Measurements from ENCODE around the gene CYP46A1. TPM values are rescaled to one million over a fixed set of nuclear protein-coding genes. Genes with fewer than 3 reads are reported as not detected.
"Not testable (repeated sequence)": the region's sequence is repeated elsewhere in the genome, so short reads cannot be mapped to it uniquely, and the experiment has no call there.

CYP46A1 gene
- total RNA-seq (0.14 TPM), polyA plus RNA-seq (0.62 TPM)
- long read RNA-seq, donor 1: 0 reads
- long read RNA-seq, donor 2: 0 reads
- long read RNA-seq, donor 3, partial matches to known transcripts: 0 of 1 reads
- long read RNA-seq, donor 3, other reads (novel, unspliced or antisense): 0 of 1 reads
- long read RNA-seq, donor 4: 0 reads
- long read RNA-seq, donor 5: 0 reads
- long read RNA-seq, donor 6: 0 reads
- long read RNA-seq, donor 7: 0 reads
- long read RNA-seq, donor 8: 0 reads
- long read RNA-seq, donor 9: 0 reads
- long read RNA-seq, donor 10: 0 reads

- peaks cover 0 to 60% of the 10 kb centered on the region in 2 donors for H3K27me3 ChIP-seq (ENCODE audit: control insufficient read depth in 2 of 2, insufficient read depth in 1 of 2, low read length in 1 of 2)
- WGBS: under 1% methylated on average over 82 of the region's 83 CpGs
These were observed at the start of gene CYP46A1 for GRCh38 chr14:99683619-99684409. Gene CYP46A1 (plus strand): TSS chr14:99684298. CDS start chr14:99684418, 120 bp downstream.

GRCh38 chr14:99634443-99634842 lies 49.7 kb upstream of the CYP46A1 start:
- Histone ChIP-seq H3K27me3 (ENCODE audit: control insufficient read depth in 2 of 2, insufficient read depth in 1 of 2, low read length in 1 of 2) (peaks cover 0 to 14% of the 10 kb centered on the region in 2 donors), H3K4me1 (ENCODE audit: control insufficient read depth in 2 of 2, insufficient read depth in 2 of 2, low read length in 2 of 2) (no peaks in the 10 kb centered on the region), H3K36me3 (ENCODE audit: control insufficient read depth in 2 of 2, insufficient read depth in 2 of 2, low read length in 1 of 2) (no peaks in the 10 kb centered on the region), H3K9me3 (ENCODE audit: control insufficient read depth in 2 of 2, insufficient read depth in 1 of 2, low read length in 1 of 2) (no peaks in the 10 kb centered on the region), H3K27ac (ENCODE audit: low read depth in 1 of 2, low read length in 1 of 2) (no peak overlapping the region), H3K4me3 (ENCODE audit: low read length in 2 of 2) (no peak overlapping the region)
- 90% methylated on average over 10 of the region's 10 CpGs for WGBS
- no peak for DNase-seq (ENCODE audit: low read depth in 6 of 9, low spot score in 9 of 9)

More at GRCh38 chr14:99683619-99684409, at the start of gene CYP46A1:
- DNase-seq (ENCODE audit: low read depth in 6 of 9, low spot score in 9 of 9): peak; percentile 94 to 99 (median 98)
- H3K9me3 ChIP-seq (ENCODE audit: control insufficient read depth in 2 of 2, insufficient read depth in 1 of 2, low read length in 1 of 2): peaks cover 0 to 6% of the 10 kb centered on the region in 2 donors
- H3K4me1 ChIP-seq (ENCODE audit: control insufficient read depth in 2 of 2, insufficient read depth in 2 of 2, low read length in 2 of 2): peaks cover 18 to 30% of the 10 kb centered on the region in 2 donors
- peak within 1 kb of the TSS; percentile 62 to 72 for H3K4me3 ChIP-seq (ENCODE audit: low read length in 2 of 2)
- peak within 1 kb of the TSS in 1 of 2 donors; percentile 32 for H3K27ac ChIP-seq (ENCODE audit: low read depth in 1 of 2, low read length in 1 of 2)
- no peaks in the 10 kb centered on the region for H3K36me3 ChIP-seq (ENCODE audit: control insufficient read depth in 2 of 2, insufficient read depth in 2 of 2, low read length in 1 of 2)

- 83% methylated on average over 8 of the region's 8 CpGs for WGBS
- DNase-seq (ENCODE audit: low read depth in 6 of 9, low spot score in 9 of 9): no peak
- no peak overlapping the region for H3K27ac ChIP-seq (ENCODE audit: low read depth in 1 of 2, low read length in 1 of 2)
- H3K27me3 ChIP-seq (ENCODE audit: control insufficient read depth in 2 of 2, insufficient read depth in 1 of 2, low read length in 1 of 2): peaks cover 0 to 14% of the 10 kb centered on the region in 2 donors
- no peak overlapping the region for H3K4me3 ChIP-seq (ENCODE audit: low read length in 2 of 2)
- H3K9me3 ChIP-seq (ENCODE audit: control insufficient read depth in 2 of 2, insufficient read depth in 1 of 2, low read length in 1 of 2): no peaks in the 10 kb centered on the region
- H3K4me1 ChIP-seq (ENCODE audit: control insufficient read depth in 2 of 2, insufficient read depth in 2 of 2, low read length in 2 of 2): no peaks in the 10 kb centered on the region
- no peaks in the 10 kb centered on the region for H3K36me3 ChIP-seq (ENCODE audit: control insufficient read depth in 2 of 2, insufficient read depth in 2 of 2, low read length in 1 of 2)
These were observed 49.0 kb upstream of the CYP46A1 start for GRCh38 chr14:99635116-99635515.

GRCh38 chr14:99636487-99636886 lies 47.6 kb upstream of the CYP46A1 start:
- H3K27me3 ChIP-seq (ENCODE audit: control insufficient read depth in 2 of 2, insufficient read depth in 1 of 2, low read length in 1 of 2): peaks cover 0 to 14% of the 10 kb centered on the region in 2 donors
- H3K4me3 ChIP-seq (ENCODE audit: low read length in 2 of 2): no peak overlapping the region
- no peaks in the 10 kb centered on the region for H3K9me3 ChIP-seq (ENCODE audit: control insufficient read depth in 2 of 2, insufficient read depth in 1 of 2, low read length in 1 of 2)
- no peaks in the 10 kb centered on the region for H3K4me1 ChIP-seq (ENCODE audit: control insufficient read depth in 2 of 2, insufficient read depth in 2 of 2, low read length in 2 of 2)
- no peak for DNase-seq (ENCODE audit: low read depth in 6 of 9, low spot score in 9 of 9)
- no peak overlapping the region for H3K27ac ChIP-seq (ENCODE audit: low read depth in 1 of 2, low read length in 1 of 2)
- WGBS: 68% methylated on average over 5 of the region's 5 CpGs
- H3K36me3 ChIP-seq (ENCODE audit: control insufficient read depth in 2 of 2, insufficient read depth in 2 of 2, low read length in 1 of 2): no peaks in the 10 kb centered on the region

GRCh38 chr14:99637624-99638023 lies 46.5 kb upstream of the CYP46A1 start:
- H3K27ac ChIP-seq (ENCODE audit: low read depth in 1 of 2, low read length in 1 of 2): no peak overlapping the region
- H3K4me3 ChIP-seq (ENCODE audit: low read length in 2 of 2): no peak overlapping the region
- no peaks in the 10 kb centered on the region for H3K4me1 ChIP-seq (ENCODE audit: control insufficient read depth in 2 of 2, insufficient read depth in 2 of 2, low read length in 2 of 2)
- no peaks in the 10 kb centered on the region for H3K36me3 ChIP-seq (ENCODE audit: control insufficient read depth in 2 of 2, insufficient read depth in 2 of 2, low read length in 1 of 2)
- H3K27me3 ChIP-seq (ENCODE audit: control insufficient read depth in 2 of 2, insufficient read depth in 1 of 2, low read length in 1 of 2): peaks cover 0 to 14% of the 10 kb centered on the region in 2 donors
- 93% methylated on average over 7 of the region's 7 CpGs for WGBS
- no peaks in the 10 kb centered on the region for H3K9me3 ChIP-seq (ENCODE audit: control insufficient read depth in 2 of 2, insufficient read depth in 1 of 2, low read length in 1 of 2)
- DNase-seq (ENCODE audit: low read depth in 6 of 9, low spot score in 9 of 9): no peak

GRCh38 chr14:99642771-99643170 lies 41.3 kb upstream of the CYP46A1 start:
- not testable (repeated sequence) for H3K36me3 ChIP-seq (ENCODE audit: control insufficient read depth in 2 of 2, insufficient read depth in 2 of 2, low read length in 1 of 2); H3K4me1 ChIP-seq (ENCODE audit: control insufficient read depth in 2 of 2, insufficient read depth in 2 of 2, low read length in 2 of 2); H3K27ac ChIP-seq (ENCODE audit: low read depth in 1 of 2, low read length in 1 of 2); H3K9me3 ChIP-seq (ENCODE audit: control insufficient read depth in 2 of 2, insufficient read depth in 1 of 2, low read length in 1 of 2); DNase-seq (ENCODE audit: low read depth in 6 of 9, low spot score in 9 of 9); H3K4me3 ChIP-seq (ENCODE audit: low read length in 2 of 2)
- 98% methylated on average over 5 of the region's 5 CpGs for WGBS
- H3K27me3 ChIP-seq (ENCODE audit: control insufficient read depth in 2 of 2, insufficient read depth in 1 of 2, low read length in 1 of 2): peaks cover 29 to 45% of the 10 kb centered on the region in 2 donors

- 48% methylated on average over 6 of the region's 6 CpGs for WGBS
These were observed 40.8 kb upstream of the CYP46A1 start for GRCh38 chr14:99643343-99643742.

GRCh38 chr14:99644035-99644587 lies 40.0 kb upstream of the CYP46A1 start:
- no peak for DNase-seq (ENCODE audit: low read depth in 6 of 9, low spot score in 9 of 9)
- Histone ChIP-seq H3K27me3 (ENCODE audit: control insufficient read depth in 2 of 2, insufficient read depth in 1 of 2, low read length in 1 of 2) (peaks cover 31 to 46% of the 10 kb centered on the region in 2 donors), H3K4me1 (ENCODE audit: control insufficient read depth in 2 of 2, insufficient read depth in 2 of 2, low read length in 2 of 2) (no peaks in the 10 kb centered on the region), H3K27ac (ENCODE audit: low read depth in 1 of 2, low read length in 1 of 2) (no peak overlapping the region), H3K4me3 (ENCODE audit: low read length in 2 of 2) (no peak overlapping the region), H3K9me3 (ENCODE audit: control insufficient read depth in 2 of 2, insufficient read depth in 1 of 2, low read length in 1 of 2) (peaks cover 0 to 4% of the 10 kb centered on the region in 2 donors), H3K36me3 (ENCODE audit: control insufficient read depth in 2 of 2, insufficient read depth in 2 of 2, low read length in 1 of 2) (no peaks in the 10 kb centered on the region)
- 95% methylated on average over 11 of the region's 11 CpGs for WGBS

More at GRCh38 chr14:99643343-99643742, 40.8 kb upstream of the CYP46A1 start:
- DNase-seq (ENCODE audit: low read depth in 6 of 9, low spot score in 9 of 9): no peak
- Histone ChIP-seq H3K27me3 (ENCODE audit: control insufficient read depth in 2 of 2, insufficient read depth in 1 of 2, low read length in 1 of 2) (peaks cover 31 to 46% of the 10 kb centered on the region in 2 donors), H3K9me3 (ENCODE audit: control insufficient read depth in 2 of 2, insufficient read depth in 1 of 2, low read length in 1 of 2) (no peaks in the 10 kb centered on the region), H3K36me3 (ENCODE audit: control insufficient read depth in 2 of 2, insufficient read depth in 2 of 2, low read length in 1 of 2) (no peaks in the 10 kb centered on the region), H3K27ac (ENCODE audit: low read depth in 1 of 2, low read length in 1 of 2) (no peak overlapping the region), H3K4me1 (ENCODE audit: control insufficient read depth in 2 of 2, insufficient read depth in 2 of 2, low read length in 2 of 2) (no peaks in the 10 kb centered on the region), H3K4me3 (ENCODE audit: low read length in 2 of 2) (no peak overlapping the region)

Measured in thymus (tissue), 14 donors.